CD14-positive monocyte (primary cell): ENCODE data around the gene MRPL54. TPM values are rescaled to one million over a fixed set of nuclear protein-coding genes. Genes with fewer than 3 reads are reported as not detected.
"Not testable (repeated sequence)": the region's sequence is repeated elsewhere in the genome, so short reads cannot be mapped to it uniquely, and the experiment has no call there.

Experiments used
- DNase-seq, 3 donors: peaks; one replicate each; pipeline ENCODE4 v3.0.0-alpha.2; 2011 to 2022
- H2AFZ ChIP-seq: 2 replicates; pipeline ENCODE4 v1.6.0; 2012; ENCODE audit warnings: mild to moderate bottlenecking, low read depth, low read length, inconsistent platforms; ENCODE audit not compliant: insufficient read depth, poor library complexity, severe bottlenecking
- H3K27ac ChIP-seq, 2 donors: 1 replicate in 1 of 2; 2 replicates in 1 of 2; pipeline ENCODE4 v1.5.1; 2012 to 2013; ENCODE audit warnings: low read length in 2 of 2, control low read depth in 1 of 2, inconsistent platforms in 1 of 2, low read depth in 1 of 2, mild to moderate bottlenecking in 1 of 2
- H3K27me3 ChIP-seq, 2 donors: one replicate each; pipeline versions ENCODE4 v1.6.0 to v1.6.1; 2011 to 2013; ENCODE audit warnings: low read length in 2 of 2; ENCODE audit not compliant: control insufficient read depth in 2 of 2, insufficient read depth in 2 of 2
- H3K36me3 ChIP-seq, 2 donors: replicated peaks in 1 of 2; 1 replicate in 1 of 2; 2 replicates in 1 of 2; pipeline versions ENCODE4 v1.5.1 to v1.6.1; 2012 to 2013; ENCODE audit warnings: low read length in 2 of 2, control low read depth in 1 of 2, inconsistent platforms in 1 of 2, mild to moderate bottlenecking in 1 of 2; ENCODE audit not compliant: insufficient read depth in 2 of 2, control insufficient read depth in 1 of 2
- H3K4me1 ChIP-seq, 2 donors: 1 replicate in 1 of 2; 2 replicates in 1 of 2; pipeline versions ENCODE4 v1.5.1 to v1.6.1; 2012 to 2013; ENCODE audit warnings: low read length in 2 of 2, control low read depth in 1 of 2, inconsistent platforms in 1 of 2, mild to moderate bottlenecking in 1 of 2, moderate library complexity in 1 of 2; ENCODE audit not compliant: insufficient read depth in 2 of 2, control insufficient read depth in 1 of 2
- H3K4me2 ChIP-seq: replicated peaks from 2 replicates; pipeline ENCODE3; 2012; ENCODE audit warnings: low read length, moderate library complexity, mild to moderate bottlenecking; ENCODE audit not compliant: poor library complexity, severe bottlenecking; ENCODE audit errors: extremely low read depth
- H3K4me3 ChIP-seq, 3 experiments: fragments of 200-600 bp in 1 of 3; sonication (generic) in 1 of 3; replicated peaks in 1 of 3; 1 replicate in 2 of 3; 2 replicates in 1 of 3; pipeline ENCODE4 v1.5.1; 2011 to 2013; ENCODE audit warnings: low read length in 3 of 3, mild to moderate bottlenecking in 3 of 3, control low read depth in 2 of 3, low read depth in 2 of 3, inconsistent platforms in 1 of 3, moderate library complexity in 1 of 3
- H3K79me2 ChIP-seq: 2 replicates; pipeline ENCODE4 v1.6.0; 2012; ENCODE audit warnings: mild to moderate bottlenecking, control low read depth, inconsistent platforms, low read length, moderate library complexity; ENCODE audit not compliant: insufficient read depth
- H3K9ac ChIP-seq: 2 replicates; pipeline ENCODE4 v1.6.0; 2017; ENCODE audit warnings: low read length, mild to moderate bottlenecking; ENCODE audit not compliant: insufficient read depth, poor library complexity, severe bottlenecking
- H3K9me3 ChIP-seq, 2 donors: replicated peaks in 1 of 2; 1 replicate in 1 of 2; 2 replicates in 1 of 2; pipeline versions ENCODE4 v1.5.1 to v1.6.1; 2012 to 2013; ENCODE audit warnings: low read length in 2 of 2, control low read depth in 1 of 2; ENCODE audit not compliant: control insufficient read depth in 1 of 2, insufficient read depth in 1 of 2
- H4K20me1 ChIP-seq: 2 replicates; pipeline ENCODE4 v1.6.0; 2012; ENCODE audit warnings: mild to moderate bottlenecking, low read length, control low read depth, moderate library complexity; ENCODE audit not compliant: insufficient read depth
- H3K27ac Mint-ChIP-seq, 7 donors: one replicate each; pipeline ENCODE4 v1.8.0; 2020; ENCODE audit warnings: mild to moderate bottlenecking in 7 of 7, mixed read lengths in 7 of 7, moderate library complexity in 6 of 7, inconsistent platforms in 2 of 7
- H3K27me3 Mint-ChIP-seq, 3 donors: one replicate each; pipeline ENCODE4 v1.8.0; 2021 to 2022; ENCODE audit warnings: low read depth in 3 of 3, mild to moderate bottlenecking in 3 of 3, mixed read lengths in 3 of 3, moderate library complexity in 3 of 3, inconsistent platforms in 1 of 3
- H3K36me3 Mint-ChIP-seq, 2 donors: one replicate each; pipeline ENCODE4 v1.8.0; 2020; ENCODE audit warnings: mixed read lengths in 2 of 2, inconsistent platforms in 1 of 2, mild to moderate bottlenecking in 1 of 2
- H3K4me1 Mint-ChIP-seq: one replicate; pipeline ENCODE4 v1.8.0; 2020; ENCODE audit warnings: mild to moderate bottlenecking, mixed read lengths
- H3K4me3 Mint-ChIP-seq, 2 donors: one replicate each; pipeline ENCODE4 v1.8.0; 2020; ENCODE audit warnings: mild to moderate bottlenecking in 2 of 2, mixed read lengths in 2 of 2, moderate library complexity in 1 of 2
- H3K9me3 Mint-ChIP-seq, 7 donors: one replicate each; pipeline ENCODE4 v1.8.0; 2020 to 2022; ENCODE audit warnings: mixed read lengths in 7 of 7, mild to moderate bottlenecking in 6 of 7, moderate library complexity in 6 of 7, inconsistent platforms in 2 of 7
- CTCF ChIP-seq: fragments of 200-600 bp; IDR thresholded peaks from one replicate; pipeline ENCODE4 v1.8.0; 2022; ENCODE audit warnings: antibody characterized with exemption, mild to moderate bottlenecking
- WGBS: methylation state at CpG from one replicate; pipeline ENCODE4 v1.1.5; 2013; ENCODE audit warnings: missing lambda C conversion rate; ENCODE audit not compliant: insufficient coverage; 5-methylcytosine and 5-hydroxymethylcytosine counted together
- intact Hi-C, 2 donors: fragments of 100-400 bp; cut with micrococcal nuclease; formaldehyde crosslinking; loops; one replicate each; pipeline versions ENCODE4 v1.15.0 to v1.15.1; 2023
- polyA plus RNA-seq, 3 donors: library from polyadenylated mRNA; depleted of rRNA in 1 of 3; unstranded in 2 of 3; stranded (reverse) in 1 of 3; fragments of 300-500 nt in 2 of 3; fragments of >200 nt in 1 of 3; fragmentation: Illumina TruSeq in 2 of 3; gene quantifications; 1 replicate in 2 of 3; 2 replicates in 1 of 3; pipeline ENCODE4 v1.2.3, GENCODE V29; 2012 to 2021

MRPL54 gene
- polyA plus RNA-seq, 3 donors: 39.9 to 133 (median 115) TPM

GRCh38 chr19:3753631-3754410, 8.7 kb upstream of the MRPL54 start:
- Histone ChIP-seq H3K9ac (no peak overlapping the region), H3K27ac (no peak overlapping the region), H3K27me3 (no peaks in the 10 kb centered on the region), H3K9me3 (peaks cover 0 to 3% of the 10 kb centered on the region in 2 donors), H3K79me2 (no peaks in the 10 kb centered on the region), H3K36me3 (peaks cover 18 to 30% of the 10 kb centered on the region in 2 donors), H3K4me3 (no peak overlapping the region), H3K4me2 (no peak overlapping the region), H3K4me1 (no peaks in the 10 kb centered on the region), H4K20me1 (no peaks in the 10 kb centered on the region), H2AFZ (no peak overlapping the region)
- DNase-seq: no peak
- intact Hi-C loops: no loop called here
- Mint-ChIP-seq H3K36me3 (peaks cover 22 to 42% of the 10 kb centered on the region in 2 donors), H3K4me1 (no peaks in the 10 kb centered on the region), H3K27ac (no peak overlapping the region), H3K27me3 (peaks cover 0 to 2% (median 0%) of the 10 kb centered on the region in 3 donors), H3K4me3 (no peak overlapping the region), H3K9me3 (peaks cover 0 to 5% (median 3%) of the 10 kb centered on the region in 7 donors)
- 96% methylated on average over 43 of the region's 51 CpGs for WGBS
- TF ChIP-seq CTCF: no peak

- Mint-ChIP-seq H3K36me3 (peaks cover 10 to 30% of the 10 kb centered on the region in 2 donors), H3K4me1 (peaks cover 11% of the 10 kb centered on the region)
- H2AFZ ChIP-seq, H3K4me3 Mint-ChIP-seq, H3K27ac Mint-ChIP-seq, H3K9me3 Mint-ChIP-seq, H3K9ac ChIP-seq, H3K79me2 ChIP-seq, H3K27me3 Mint-ChIP-seq, H3K9me3 ChIP-seq, H3K4me3 ChIP-seq, H3K27me3 ChIP-seq, H3K4me2 ChIP-seq, H3K27ac ChIP-seq, DNase-seq, intact Hi-C loops, H4K20me1 ChIP-seq: not testable (repeated sequence)
- 98% methylated on average over 6 of the region's 7 CpGs for WGBS
- Histone ChIP-seq H3K36me3 (peaks cover 8 to 14% of the 10 kb centered on the region in 2 donors), H3K4me1 (peaks cover 13 to 16% of the 10 kb centered on the region in 2 donors)
Observed at GRCh38 chr19:3757705-3758104, 4.8 kb upstream of the MRPL54 start.

GRCh38 chr19:3758297-3758696, 4.2 kb upstream of the MRPL54 start:
- intact Hi-C loops, H3K27me3 Mint-ChIP-seq, H4K20me1 ChIP-seq, DNase-seq, H3K4me3 ChIP-seq, H3K79me2 ChIP-seq, H3K4me3 Mint-ChIP-seq, H3K27ac ChIP-seq, H3K9me3 Mint-ChIP-seq, H2AFZ ChIP-seq, H3K4me2 ChIP-seq, H3K27me3 ChIP-seq, H3K9ac ChIP-seq, H3K9me3 ChIP-seq: not testable (repeated sequence)
- WGBS: 95% methylated on average over 6 of the region's 13 CpGs
- H3K4me1 Mint-ChIP-seq: peaks cover 16% of the 10 kb centered on the region
- H3K36me3 Mint-ChIP-seq: peaks cover 7 to 30% of the 10 kb centered on the region in 2 donors
- H3K27ac Mint-ChIP-seq: peak overlapping the region in 2 of 7 donors; percentile 33 to 48
- H3K36me3 ChIP-seq: peaks cover 6 to 12% of the 10 kb centered on the region in 2 donors
- peaks cover 17 to 19% of the 10 kb centered on the region in 2 donors for H3K4me1 ChIP-seq
